Left forelimb (tissue), 1 donor: ENCODE measurements around the gene NME5.
"Not testable (repeated sequence)": the region's sequence is repeated elsewhere in the genome, so short reads cannot be mapped to it uniquely, and the experiment has no call there.

ENCODE experiments used
- DNase-seq: peaks from one replicate; pipeline ENCODE4 v3.0.0-alpha.2; 2018; ENCODE audit warnings: low spot score

The NME5 gene, protein sequence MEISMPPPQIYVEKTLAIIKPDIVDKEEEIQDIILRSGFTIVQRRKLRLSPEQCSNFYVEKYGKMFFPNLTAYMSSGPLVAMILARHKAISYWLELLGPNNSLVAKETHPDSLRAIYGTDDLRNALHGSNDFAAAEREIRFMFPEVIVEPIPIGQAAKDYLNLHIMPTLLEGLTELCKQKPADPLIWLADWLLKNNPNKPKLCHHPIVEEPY

DNA sequence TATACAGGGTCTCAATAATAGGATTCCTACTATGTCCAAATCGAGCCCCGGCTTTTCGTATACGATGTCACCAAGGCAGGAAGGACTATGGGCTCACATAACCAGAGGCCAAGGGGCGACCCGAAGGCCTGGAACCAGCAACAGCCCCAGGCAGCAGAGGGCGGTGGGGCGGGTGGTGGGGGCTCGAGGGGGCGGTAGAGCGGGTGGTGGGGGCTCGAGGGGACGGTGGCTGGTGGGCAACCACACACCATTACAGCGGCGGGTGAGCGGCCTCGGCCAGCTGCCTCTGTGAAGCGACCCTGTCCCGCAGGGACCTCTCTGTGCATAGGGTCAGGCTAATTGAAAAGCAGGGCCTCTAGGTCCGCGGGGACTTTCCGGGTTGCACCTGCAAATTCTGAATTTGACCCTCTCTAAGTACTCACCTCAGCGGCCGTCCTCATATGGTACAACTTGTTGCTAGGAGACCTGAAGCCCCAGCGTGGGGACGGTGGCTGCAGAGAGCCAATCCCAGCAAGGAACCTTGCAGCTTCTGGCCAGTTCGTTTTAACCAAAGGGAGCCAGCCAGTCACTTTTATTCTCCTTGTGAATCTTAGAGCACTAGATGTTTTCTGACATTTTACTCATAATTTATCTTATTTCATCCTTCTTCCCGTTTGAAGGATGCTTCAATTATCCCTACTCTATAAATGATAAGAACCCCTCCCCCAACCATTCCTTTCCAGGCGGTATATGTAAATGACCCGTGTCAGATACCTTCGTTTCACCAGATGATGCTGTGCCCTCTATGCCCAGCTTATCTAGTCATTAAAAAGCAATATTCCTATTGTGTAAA, at the start of gene NME5:
NME5 (minus strand) TSS at position 480 of the 832 bp plus-strand sequence. CDS start 648 bp downstream, outside the sequence.
- peak; percentile 70 for DNase-seq

DNA sequence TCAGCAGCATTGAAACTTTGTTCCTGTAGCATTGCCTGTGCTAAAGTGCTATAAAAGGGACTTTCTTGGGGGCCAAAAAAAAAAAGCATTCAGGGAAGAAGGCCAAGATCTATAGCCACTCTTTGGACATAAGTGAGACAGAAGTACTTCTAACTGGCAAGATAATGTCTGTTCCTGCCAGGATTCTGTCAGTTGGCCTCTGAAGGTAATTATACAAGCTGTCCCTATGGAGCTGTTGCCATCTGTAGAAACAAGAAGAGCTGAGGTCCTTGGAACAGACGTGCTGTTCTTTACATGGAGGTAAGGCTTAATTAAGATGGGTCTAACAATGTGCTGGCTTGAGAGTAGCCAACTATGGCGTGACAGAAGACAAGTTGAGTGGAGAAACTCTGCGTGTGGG, 49.4 kb upstream of the NME5 start:
- no peak for DNase-seq

DNA sequence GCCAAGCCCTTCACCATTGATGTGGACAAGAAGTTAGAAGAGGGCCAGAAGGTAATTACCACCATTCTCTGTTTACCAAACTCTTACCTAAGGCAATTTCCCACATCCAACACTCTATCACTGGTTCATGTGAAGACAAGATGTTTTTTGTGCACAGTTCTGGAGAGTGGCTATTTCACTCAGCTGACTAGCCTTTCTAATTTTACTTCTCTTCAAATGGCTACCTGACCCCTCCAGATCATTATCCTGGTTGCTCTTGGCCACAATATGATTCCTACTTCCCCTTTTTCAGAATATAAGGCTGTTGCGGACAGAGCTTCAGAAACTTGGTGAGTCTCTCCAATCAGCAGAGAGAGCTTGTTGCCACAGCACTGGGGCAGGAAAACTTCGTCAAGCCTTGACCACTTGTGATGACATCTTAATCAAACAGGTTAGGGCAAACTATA, 46.8 kb upstream of the NME5 start:
- DNase-seq: no peak

DNA sequence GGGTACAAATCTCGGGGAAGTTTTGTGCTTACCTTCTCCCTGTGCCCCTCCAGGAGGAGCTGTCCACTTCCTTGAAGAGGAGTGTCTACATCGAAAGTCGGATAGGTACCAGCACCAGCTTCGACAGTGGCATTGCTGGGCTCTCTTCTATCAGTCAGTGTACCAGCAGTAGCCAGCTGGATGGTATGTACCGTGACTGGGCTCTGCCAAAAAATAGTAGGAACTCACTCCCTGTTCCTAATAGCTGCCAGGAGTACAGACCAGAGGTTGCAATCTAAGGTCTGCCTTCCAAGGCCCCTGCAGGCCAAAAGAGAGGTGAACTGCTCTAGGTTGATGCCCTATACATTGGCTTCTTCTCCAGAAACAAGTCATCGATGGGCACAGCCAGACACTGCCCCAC, 43.6 kb upstream of the NME5 start:
- DNase-seq: no peak

- no peak for DNase-seq
Observed at GRCh38 chr5:138180841-138181240, 41.6 kb upstream of the NME5 start.

DNA sequence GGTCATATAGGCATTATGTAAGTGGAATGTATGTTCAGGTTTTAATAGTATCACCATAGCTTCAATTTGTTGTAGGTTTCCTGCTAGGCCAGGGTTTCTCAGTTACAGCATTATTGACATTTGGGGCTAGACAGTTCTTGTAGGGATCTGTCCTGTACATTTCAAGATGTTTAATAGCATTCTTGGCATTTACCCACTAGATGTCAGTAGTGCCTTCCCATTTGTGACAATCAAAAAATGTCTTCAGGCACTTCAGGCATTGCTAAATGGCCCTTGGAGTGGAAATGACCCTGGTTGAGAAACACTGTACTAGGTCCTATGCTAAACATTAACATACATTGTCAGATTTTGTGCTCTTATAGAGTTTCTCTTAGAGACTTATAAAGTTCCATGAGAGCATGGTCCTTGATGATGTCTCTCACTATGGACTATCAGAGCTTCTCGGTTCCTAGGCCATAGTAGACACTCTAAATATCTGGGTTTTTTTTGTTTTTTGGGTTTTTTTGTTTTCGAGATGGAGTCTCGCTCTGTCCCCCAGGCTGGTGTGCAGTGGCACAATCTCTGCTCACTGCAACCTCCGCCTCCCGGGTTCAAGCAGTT, 41.1 kb upstream of the NME5 start:
- DNase-seq: no peak

GRCh38 chr5:138179277-138179857, 40.1 kb upstream of the NME5 start:
- DNase-seq: no peak

GRCh38 chr5:138178516-138179276, 39.5 kb upstream of the NME5 start, which contains the start of the genes BRD8 and KIF20A:
TSS of gene BRD8 (minus strand) at chr5:138178630. CDS start at chr5:138178614, 16 bp downstream.
TSS of gene KIF20A (plus strand) at chr5:138179112. CDS start at chr5:138179681, 569 bp downstream.
- DNase-seq: peak; percentile 93

DNA sequence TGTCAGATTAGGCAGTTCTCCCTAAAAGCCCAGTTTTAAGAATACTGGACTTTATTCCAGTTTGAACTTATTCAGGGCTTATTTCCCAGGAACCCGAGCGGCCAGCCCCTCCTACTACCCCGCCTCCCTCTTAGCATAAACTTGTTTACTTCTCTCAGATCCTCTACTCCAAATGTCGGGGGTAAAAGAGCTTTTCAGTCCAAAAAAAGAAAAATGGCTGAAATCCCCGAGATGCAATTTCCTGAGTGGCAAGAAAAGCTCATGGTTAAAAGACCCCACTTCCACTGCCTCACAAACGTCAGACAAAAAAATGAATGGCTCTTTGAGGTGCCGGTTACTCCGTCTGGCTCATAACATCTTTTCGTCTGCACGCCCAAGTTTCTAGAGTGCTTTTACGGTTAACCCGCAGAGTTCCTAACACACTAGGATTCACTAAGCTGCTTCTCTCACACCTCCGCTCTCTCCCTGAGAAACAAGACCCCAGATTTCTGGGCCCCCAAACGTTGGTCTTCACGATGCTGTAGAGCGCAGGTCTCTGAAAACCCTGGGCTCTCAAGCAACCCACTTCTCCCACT, 38.8 kb upstream of the NME5 start:
- no peak for DNase-seq

DNA sequence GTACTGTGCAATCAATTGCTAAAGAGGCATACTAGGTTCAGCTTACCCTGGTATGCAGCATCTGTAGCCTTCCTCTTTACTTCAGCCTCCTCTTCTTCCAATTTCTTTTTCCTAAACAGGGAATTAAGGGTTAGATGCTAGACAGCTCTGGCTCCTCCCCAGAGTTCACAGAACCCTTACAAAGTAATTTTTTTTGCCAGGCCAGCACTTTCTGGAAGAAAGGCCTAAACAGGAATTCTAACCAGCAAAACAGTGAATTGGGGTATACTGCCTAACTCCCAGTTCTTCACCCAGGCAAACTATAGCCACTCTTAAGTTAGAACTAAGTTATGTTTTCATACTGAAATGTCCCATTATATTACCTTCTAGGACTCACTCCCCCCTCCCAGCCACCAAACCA, 31.1 kb upstream of the NME5 start:
- no peak for DNase-seq

DNA sequence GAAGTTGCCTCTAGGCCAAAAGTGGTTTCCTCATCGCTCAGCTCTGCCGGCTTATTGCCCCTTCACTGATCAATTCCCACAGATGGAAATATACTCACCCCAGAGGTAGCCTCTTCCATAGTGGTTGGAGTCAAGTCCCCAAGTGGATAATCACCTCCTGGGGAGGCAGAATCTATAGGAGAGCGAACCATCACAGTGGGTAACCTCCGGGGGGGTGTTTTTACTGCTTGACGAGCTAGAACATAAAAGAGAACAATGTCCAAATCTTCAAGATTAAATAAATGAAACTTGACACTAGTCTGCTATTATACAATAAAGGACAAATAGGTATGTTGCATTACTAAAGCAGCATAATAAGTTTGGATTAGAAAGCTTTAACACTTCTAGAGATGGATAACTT, 29.9 kb upstream of the NME5 start:
- no peak for DNase-seq

DNA sequence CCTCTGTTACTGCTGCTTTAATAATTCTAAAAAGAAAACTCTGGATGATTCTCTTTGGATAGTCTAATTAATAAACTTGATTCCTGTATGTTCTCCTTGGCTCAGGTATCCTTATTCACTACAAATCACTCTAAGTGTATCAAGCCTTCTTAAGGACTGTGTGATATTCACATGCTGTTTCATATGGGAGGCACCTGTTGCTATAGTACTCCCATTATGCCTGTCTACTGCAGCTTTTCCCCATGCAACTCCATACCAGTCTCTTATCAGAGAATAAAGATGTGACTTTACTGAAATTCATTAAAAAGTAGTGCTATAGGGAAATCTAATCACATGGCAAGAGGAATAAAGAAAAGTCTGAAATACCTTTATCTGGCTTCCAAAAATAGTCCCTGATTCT, 24.5 kb upstream of the NME5 start:
- no peak for DNase-seq

- DNase-seq: no peak
Observed at GRCh38 chr5:138160706-138161105, 21.5 kb upstream of the NME5 start.

GRCh38 chr5:138159666-138160065, 20.4 kb upstream of the NME5 start:
- DNase-seq: no peak

- no peak for DNase-seq
Observed at GRCh38 chr5:138157626-138158025, 18.4 kb upstream of the NME5 start.

- not testable (repeated sequence) for DNase-seq
Observed at GRCh38 chr5:138155977-138156376, 16.7 kb upstream of the NME5 start.

DNA sequence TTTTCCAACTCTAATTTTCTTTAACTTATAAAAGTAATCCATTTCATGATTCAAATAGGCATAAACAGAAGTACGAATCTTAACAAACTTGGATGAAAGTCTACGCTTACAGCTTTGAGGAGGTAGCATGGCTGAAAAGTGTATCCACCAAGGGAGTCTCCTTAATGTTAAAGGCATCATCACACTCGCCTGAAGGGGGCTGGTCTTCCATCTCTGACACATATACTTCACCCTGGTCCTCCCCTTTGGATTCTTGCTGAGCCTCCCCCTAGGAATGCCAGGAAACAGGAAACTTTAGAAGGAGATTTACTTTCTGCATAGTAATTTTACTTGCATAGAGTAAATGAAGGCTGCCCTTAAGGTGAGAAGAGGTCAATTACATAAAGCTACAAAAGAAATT, 10.3 kb upstream of the NME5 start:
- no peak for DNase-seq

- DNase-seq: no peak
Observed at GRCh38 chr5:138148811-138149210, 9.6 kb upstream of the NME5 start.

DNA sequence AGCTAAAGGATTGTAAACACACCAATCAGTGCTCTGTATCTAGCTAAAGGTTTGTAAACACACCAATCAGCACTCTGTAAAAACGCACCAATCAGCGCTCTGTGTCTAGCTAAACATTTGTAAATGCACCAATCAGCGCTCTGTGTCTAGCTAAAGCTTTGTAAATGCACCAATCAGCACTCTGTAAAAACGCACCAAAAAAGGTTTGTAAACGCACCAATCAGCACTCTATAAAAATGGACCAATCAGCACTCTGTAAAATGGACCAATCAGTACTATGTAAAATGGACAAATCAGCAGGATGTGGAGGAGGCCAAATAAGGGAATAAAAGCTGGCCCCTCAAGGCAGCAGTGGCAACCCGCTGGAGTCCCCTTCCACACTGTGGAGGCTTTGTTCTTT, 4.3 kb upstream of the NME5 start:
- not testable (repeated sequence) for DNase-seq

DNA sequence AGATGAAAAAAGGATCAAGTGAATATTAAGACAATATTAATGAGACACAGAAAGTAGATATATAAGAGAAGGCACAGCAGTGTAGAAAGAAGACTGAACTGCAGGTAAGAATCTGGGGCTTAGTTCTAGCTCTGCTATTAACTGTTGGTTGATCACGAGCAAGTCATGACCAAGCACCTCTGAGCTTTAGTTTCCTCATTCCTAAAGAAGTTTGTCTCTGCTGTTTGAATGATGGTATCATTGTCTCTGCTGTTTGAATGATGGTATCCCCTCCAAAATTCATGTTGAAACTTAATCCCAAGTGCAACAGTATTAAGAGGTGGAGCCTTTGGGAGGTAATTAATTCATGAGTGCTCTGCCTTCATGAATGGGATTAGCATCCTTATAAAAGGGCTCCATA, 2.5 kb upstream of the NME5 start:
- no peak for DNase-seq

- DNase-seq: no peak
Observed at GRCh38 chr5:138140268-138140667, 1.0 kb upstream of the NME5 start.

- DNase-seq: no peak
Observed at GRCh38 chr5:138139781-138140090, 508 bp upstream of the NME5 start.
